HEK293 (cell line): ENCODE data around the gene GTPBP4.

Experiments used
- CTCF ChIA-PET: fragments of 350-600 bp; formaldehyde crosslinking; extraction: SDS; loops from one replicate; lab custom pipeline; 2021; ENCODE audit warnings: antibody characterized with exemption; lab: Yijun Ruan, JAX
- POLR2A ChIA-PET: fragments of 300-600 bp; formaldehyde crosslinking; extraction: SDS; loops from one replicate; lab custom pipeline; 2020; ENCODE audit warnings: antibody characterized with exemption, inconsistent platforms; lab: Yijun Ruan, JAX
- H3K27ac ChIP-seq: fragments of 200-500 bp; sonication (Bioruptor generic); 2 replicates; pipeline ENCODE4 v1.5.1; 2014; ENCODE audit warnings: low read depth, low read length, control low read depth, inconsistent platforms; ENCODE audit errors: extremely low read depth
- H3K36me3 ChIP-seq, 2 experiments: fragments of 200-500 bp in 1 of 2; sonication (Bioruptor generic) in 1 of 2; 1 replicate in 1 of 2; 2 replicates in 1 of 2; pipeline ENCODE4 v1.5.1; 2014 to 2017; ENCODE audit warnings: inconsistent platforms in 2 of 2, low read length in 2 of 2; ENCODE audit not compliant: control insufficient read depth in 2 of 2, insufficient read depth in 1 of 2
- H3K4me1 ChIP-seq: fragments of 200-500 bp; sonication (Bioruptor generic); 2 replicates; pipeline ENCODE4 v1.5.1; 2014; ENCODE audit warnings: mild to moderate bottlenecking, low read length, inconsistent platforms; ENCODE audit not compliant: control insufficient read depth, insufficient read depth
- H3K4me3 ChIP-seq: 2 replicates; pipeline ENCODE4 v1.5.1; 2011; ENCODE audit warnings: low read depth, mild to moderate bottlenecking, control low read depth, low read length, moderate library complexity
- H3K9me3 ChIP-seq: fragments of 200-500 bp; sonication (Bioruptor generic); 2 replicates; pipeline ENCODE4 v1.5.1; 2014; ENCODE audit warnings: low read depth, low read length, inconsistent platforms; ENCODE audit not compliant: control insufficient read depth, insufficient read depth
- CTCF ChIP-seq: fragments of 450-650 bp; formaldehyde crosslinking; IDR thresholded peaks from 2 replicates; pipeline ENCODE4 v1.5.1; 2016; ENCODE audit warnings: missing biosample characterization, missing genetic modification characterization
- EGR2 ChIP-seq: fragments of 450-650 bp; formaldehyde crosslinking; IDR thresholded peaks from 2 replicates; pipeline ENCODE4 v1.5.1; 2016; ENCODE audit warnings: low read depth, missing biosample characterization, missing genetic modification characterization
- HIC1 ChIP-seq: fragments of 450-650 bp; formaldehyde crosslinking; IDR thresholded peaks from 2 replicates; pipeline ENCODE4 v1.5.1; 2016; ENCODE audit warnings: missing biosample characterization, missing genetic modification characterization
- HOXA7 ChIP-seq: sonication (generic); formaldehyde crosslinking; IDR thresholded peaks from 2 replicates; pipeline ENCODE4 v1.8.1; 2022; ENCODE audit warnings: missing genetic modification reagents, borderline replicate concordance
- IKZF3 ChIP-seq: fragments of 450-650 bp; IDR thresholded peaks from 2 replicates; pipeline ENCODE4 v1.5.0; 2018; ENCODE audit warnings: missing biosample characterization, mild to moderate bottlenecking, missing genetic modification characterization, moderate library complexity
- KLF10 ChIP-seq: fragments of 450-650 bp; IDR thresholded peaks from 2 replicates; pipeline ENCODE4 v1.5.1; 2018; ENCODE audit warnings: missing biosample characterization, mild to moderate bottlenecking, missing genetic modification characterization
- KLF17 ChIP-seq: fragments of 450-650 bp; formaldehyde crosslinking; IDR thresholded peaks from 2 replicates; pipeline ENCODE4 v1.5.1; 2016; ENCODE audit warnings: missing biosample characterization, missing genetic modification characterization
- PATZ1 ChIP-seq: fragments of 450-650 bp; formaldehyde crosslinking; IDR thresholded peaks from 2 replicates; pipeline ENCODE4 v1.5.1; 2016; ENCODE audit warnings: missing biosample characterization, missing genetic modification characterization
- SP2 ChIP-seq: fragments of 450-650 bp; formaldehyde crosslinking; IDR thresholded peaks from 2 replicates; pipeline ENCODE4 v1.5.1; 2016; ENCODE audit warnings: missing biosample characterization, missing genetic modification characterization
- SP7 ChIP-seq: fragments of 450-650 bp; formaldehyde crosslinking; IDR thresholded peaks from 2 replicates; pipeline ENCODE4 v1.5.1; 2016; ENCODE audit warnings: missing biosample characterization, missing genetic modification characterization
- ZBTB10 ChIP-seq: fragments of 450-650 bp; formaldehyde crosslinking; IDR thresholded peaks from 2 replicates; pipeline ENCODE4 v1.5.1; 2016; ENCODE audit warnings: missing biosample characterization, missing genetic modification characterization
- ZBTB26 ChIP-seq: fragments of 450-650 bp; formaldehyde crosslinking; optimal IDR thresholded peaks from 2 replicates; pipeline ENCODE3; 2016; ENCODE audit warnings: missing biosample characterization, mild to moderate bottlenecking, missing genetic modification characterization
- ZBTB6 ChIP-seq: fragments of 450-650 bp; formaldehyde crosslinking; IDR thresholded peaks from 2 replicates; pipeline ENCODE4 v1.5.1; 2017; ENCODE audit warnings: missing biosample characterization, missing genetic modification characterization
- ZEB2 ChIP-seq: fragments of 450-650 bp; formaldehyde crosslinking; IDR thresholded peaks from 2 replicates; pipeline ENCODE4 v1.5.1; 2016; ENCODE audit warnings: missing biosample characterization, missing genetic modification characterization
- ZNF366 ChIP-seq: fragments of 450-650 bp; formaldehyde crosslinking; conservative IDR thresholded peaks from 2 replicates; pipeline ENCODE4 v1.5.1; 2016; ENCODE audit warnings: missing biosample characterization, missing genetic modification characterization
- ZNF449 ChIP-seq: fragments of 450-650 bp; formaldehyde crosslinking; IDR thresholded peaks from 2 replicates; pipeline ENCODE4 v1.5.1; 2017; ENCODE audit warnings: missing biosample characterization, mild to moderate bottlenecking, missing genetic modification characterization, moderate library complexity
- ZNF629 ChIP-seq: fragments of 450-650 bp; formaldehyde crosslinking; IDR thresholded peaks from 2 replicates; pipeline ENCODE4 v1.5.1; 2017; ENCODE audit warnings: missing biosample characterization, missing genetic modification characterization
- ZNF654 ChIP-seq: fragments of 450-650 bp; formaldehyde crosslinking; IDR thresholded peaks from 2 replicates; pipeline ENCODE4 v1.5.1; 2016; ENCODE audit warnings: low read depth, missing biosample characterization, missing genetic modification characterization
- ZNF664 ChIP-seq: fragments of 450-650 bp; formaldehyde crosslinking; IDR thresholded peaks from 2 replicates; pipeline ENCODE4 v1.5.1; 2016; ENCODE audit warnings: missing biosample characterization, missing genetic modification characterization

The GTPBP4 gene

GRCh38 chr10:987620-987869 lies 689 bp upstream of the GTPBP4 start:
- CTCF ChIA-PET, result interaction anchor here (0.9 kb wide), 1 partner anchor 122 kb away, joined by 3 read pairs; no protein-coding TSS in a partner anchor
- Histone ChIP-seq H3K27ac (peak overlapping the region; percentile 78; the same call in 1 of the 2 replicates), H3K36me3 (peaks cover 8 to 18% of the 10 kb centered on the region in 2 experiments)
- TF ChIP-seq CTCF (tag by site-specific recombination) (no peak), ZNF449 (tag by site-specific recombination) (no peak), ZBTB6 (tag by site-specific recombination) (no peak), ZNF654 (tag by site-specific recombination) (no peak), ZNF366 (tag by site-specific recombination) (no peak), EGR2 (no peak), IKZF3 (tag by site-specific recombination) (no peak), SP2 (no peak), ZNF664 (no peak), ZEB2 (tag by site-specific recombination) (no peak), KLF10 (tag by site-specific recombination) (no peak), ZNF629 (no peak), HOXA7 (no peak), KLF17 (tag by site-specific recombination) (no peak), PATZ1 (tag by site-specific recombination) (no peak)
- TF ChIP-seq, all 188 proteins: peak for 0
- POLR2A ChIA-PET, result interaction anchor here (0.7 to 1.3 kb wide), 3 partner anchors 14 to 61 kb away, joined by 3 to 6 read pairs (median 4); partner anchors contain the start of gene IDI1
- Histone ChIP-seq H3K9me3 (no peaks in the 10 kb centered on the region), H3K4me1 (peaks cover 2% of the 10 kb centered on the region; the same call in 1 of the 2 replicates), H3K4me3 (peak overlapping the region; percentile 74)

- ChIA-PET CTCF (interaction anchor here (0.5 to 0.7 kb wide), 4 partner anchors 56 to 384 kb away, joined by 3 to 5 read pairs (median 3); no protein-coding TSS in a partner anchor), POLR2A (interaction anchor here (0.6 to 1.3 kb wide), 5 partner anchors 8 to 637 kb away, joined by 3 to 6 read pairs (median 3); partner anchors contain the start of gene IDI1)
- Histone ChIP-seq H3K9me3 (no peaks in the 10 kb centered on the region), H3K4me1 (peaks cover 2% of the 10 kb centered on the region; the same call in 1 of the 2 replicates), H3K27ac (peak overlapping the region; percentile 78; the same call in 1 of the 2 replicates), H3K36me3 (peaks cover 18 to 32% of the 10 kb centered on the region in 2 experiments), H3K4me3 (peak overlapping the region; percentile 74)
- TF ChIP-seq ZBTB10 (tag by site-specific recombination) (peak; percentile 86), ZBTB26 (tag by site-specific recombination) (peak; percentile 48), HIC1 (tag by site-specific recombination) (0 out of 2 replicates have a peak, but pooled peaks have one; percentile 29), SP7 (tag by site-specific recombination) (0 out of 2 replicates have a peak, but pooled peaks have one; percentile 7)
Observed at GRCh38 chr10:988667-989545, 672 bp downstream of the GTPBP4 start.
